GM21526 (cell line): ENCODE measurements around the gene YLPM1.

ENCODE experiments used
- ATAC-seq: cut with Tn5 transposase; IDR thresholded peaks from one replicate; pipeline ENCODE4 v1.9.1; 2021; ENCODE audit warnings: moderate library complexity; ENCODE audit not compliant: unreplicated experiment, low FRiP score

YLPM1 gene

GRCh38 chr14:74836251-74836960 lies 73.3 kb downstream of the YLPM1 start:
- ATAC-seq, result no peak

- ATAC-seq, result no peak
These were observed 75.0 kb downstream of the YLPM1 start for GRCh38 chr14:74838166-74838565.

GRCh38 chr14:74840603-74841030 lies 77.5 kb downstream of the YLPM1 start:
- ATAC-seq, result no peak

GRCh38 chr14:74841230-74842207 lies 78.4 kb downstream of the YLPM1 start:
- ATAC-seq, result peak; percentile 73

DNA sequence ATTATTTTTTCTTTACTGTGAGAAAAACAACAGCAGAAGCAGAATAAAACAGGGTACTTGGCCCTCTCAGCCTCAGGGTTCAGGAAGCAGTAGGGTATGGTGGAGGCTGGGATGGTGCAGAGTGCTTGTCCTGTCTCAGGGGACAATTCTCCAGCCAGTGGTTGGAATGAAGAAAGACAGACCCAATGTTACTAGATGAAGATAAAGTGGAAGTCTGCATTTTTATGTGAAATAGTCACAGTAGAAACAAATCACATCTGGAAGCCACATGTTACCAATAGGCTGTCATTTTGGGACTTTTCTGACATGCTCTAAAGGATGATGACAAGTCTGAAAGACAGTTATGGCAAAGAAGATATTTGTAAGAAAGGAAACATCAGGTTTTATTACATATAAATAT lies 80.5 kb downstream of the YLPM1 start:
- no peak for ATAC-seq

DNA sequence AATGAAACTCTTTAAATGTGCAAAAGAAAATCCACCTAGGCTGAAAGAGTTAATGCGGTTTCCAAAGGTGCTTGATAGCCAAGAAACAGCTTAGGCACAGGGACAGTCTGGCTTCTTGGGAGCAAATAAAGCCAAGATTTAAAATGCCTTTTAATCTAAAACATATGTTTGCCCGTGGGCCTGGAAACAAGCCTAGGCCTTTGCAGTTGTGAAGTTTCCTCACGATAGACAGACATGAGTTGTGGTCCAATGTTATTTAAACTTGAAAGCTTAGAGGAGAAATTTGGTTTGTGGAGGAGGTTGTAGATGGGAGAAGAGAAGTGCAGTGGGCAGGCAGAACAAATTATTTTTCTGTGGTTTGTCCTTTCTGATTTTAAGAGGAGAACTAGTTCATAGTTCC lies 83.1 kb downstream of the YLPM1 start:
- ATAC-seq, result no peak

DNA sequence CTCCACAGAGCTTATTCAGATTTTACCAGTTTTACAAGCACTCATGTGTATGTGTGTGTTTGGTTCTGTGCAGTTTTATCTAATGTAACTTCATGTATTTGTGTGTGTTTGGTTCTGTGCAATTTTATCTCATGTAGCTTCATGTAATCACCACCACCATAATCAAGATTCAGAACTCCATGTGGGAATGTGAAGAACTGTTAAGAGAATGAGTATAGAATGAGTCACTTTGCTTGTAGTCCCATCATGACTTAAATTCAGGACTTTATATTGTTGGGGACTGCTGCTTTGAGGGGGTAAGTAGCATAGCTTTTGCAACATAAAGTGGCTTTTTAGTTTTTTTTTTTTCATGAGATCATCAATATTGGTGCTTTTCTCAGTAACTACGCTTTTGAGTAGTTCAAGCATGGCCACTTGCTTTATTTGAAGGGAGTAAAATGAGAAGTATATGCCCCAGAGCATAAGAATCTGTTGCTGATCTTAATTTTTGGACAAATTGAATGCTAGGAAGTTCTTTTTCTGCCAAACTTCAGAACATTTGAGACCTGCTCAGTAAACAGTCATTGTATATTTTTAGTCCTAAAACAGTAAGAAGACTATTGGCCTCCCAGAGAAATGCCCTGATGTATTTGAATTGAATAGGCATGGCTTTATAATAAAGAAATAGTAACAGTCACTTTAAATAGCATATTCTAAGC lies 84.0 kb downstream of the YLPM1 start:
- no peak for ATAC-seq

- no peak for ATAC-seq
These were observed 85.7 kb downstream of the YLPM1 start for GRCh38 chr14:74848768-74849167.

DNA sequence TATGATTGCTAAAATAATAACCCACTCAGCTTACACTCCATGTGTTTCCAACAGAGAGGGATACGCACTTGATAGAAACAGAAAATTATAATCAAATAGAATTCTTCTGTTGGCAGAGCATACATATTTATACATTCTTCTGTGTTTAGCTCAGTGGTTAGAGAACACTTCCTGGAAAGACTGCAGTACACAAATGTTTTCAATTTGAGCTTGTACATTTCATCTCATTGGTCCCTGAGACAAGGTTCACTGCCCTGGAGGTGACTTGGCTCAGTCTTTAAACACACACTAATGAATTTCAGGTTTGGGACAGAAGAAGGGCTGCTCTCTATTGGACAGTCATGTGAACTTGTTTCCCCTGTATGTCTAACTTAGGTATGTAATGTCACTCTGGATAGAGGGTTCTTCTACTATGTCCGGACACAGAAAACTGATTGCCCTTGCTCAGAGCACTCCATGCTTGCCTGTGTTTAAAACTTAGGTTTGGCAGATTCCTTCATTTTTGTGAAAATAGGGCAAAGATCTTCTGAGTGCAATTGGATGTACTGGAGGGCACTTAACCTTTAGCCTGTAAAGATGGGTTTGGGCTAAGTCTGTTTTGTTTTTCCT lies 89.9 kb downstream of the YLPM1 start:
- ATAC-seq, result no peak

- no peak for ATAC-seq
These were observed 90.5 kb downstream of the YLPM1 start for GRCh38 chr14:74853581-74853980.

GRCh38 chr14:74855021-74855420 lies 91.9 kb downstream of the YLPM1 start:
- ATAC-seq, result no peak

DNA sequence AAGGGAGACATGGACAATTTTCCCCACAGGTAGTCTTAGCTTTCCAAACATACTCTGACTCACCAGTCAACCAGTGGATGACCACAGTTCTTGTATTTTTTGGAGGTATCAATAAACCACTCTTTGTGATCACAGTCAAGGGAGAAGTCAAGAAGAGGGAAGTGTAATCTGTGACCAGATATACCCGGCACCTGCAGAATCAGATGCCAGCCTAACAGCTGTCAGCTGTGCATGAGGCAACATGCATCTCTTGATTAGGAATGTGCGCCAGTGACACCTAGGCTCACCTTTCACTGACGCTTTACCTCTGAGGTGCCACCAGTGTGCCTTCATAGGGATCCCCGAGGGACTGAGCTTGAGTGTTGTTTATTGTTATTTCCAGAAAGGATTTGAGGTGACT lies 92.8 kb downstream of the YLPM1 start:
- no peak for ATAC-seq

- no peak for ATAC-seq
These were observed 93.2 kb downstream of the YLPM1 start for GRCh38 chr14:74856366-74856765.

DNA sequence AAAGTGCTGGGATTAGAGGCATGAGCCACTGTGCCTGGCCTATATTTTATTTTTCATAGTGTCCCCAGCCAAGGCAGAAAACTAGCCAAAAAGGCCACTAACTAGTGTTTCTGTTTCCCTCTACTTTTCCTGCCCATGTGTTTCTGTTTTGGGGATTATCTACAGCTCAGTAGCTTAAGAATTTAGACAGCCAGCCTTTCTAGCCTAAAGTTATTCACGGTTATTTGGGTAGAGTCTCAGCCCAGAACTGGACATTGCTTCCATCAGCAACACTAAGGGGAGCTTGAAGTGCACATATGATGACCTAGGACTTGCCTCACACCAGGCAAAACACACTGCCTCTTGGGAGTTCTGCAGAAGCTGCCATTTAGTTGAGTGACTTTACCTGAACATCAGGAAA lies 94.9 kb downstream of the YLPM1 start:
- no peak for ATAC-seq

GRCh38 chr14:74859757-74860552 lies 96.8 kb downstream of the YLPM1 start:
- ATAC-seq, result no peak

DNA sequence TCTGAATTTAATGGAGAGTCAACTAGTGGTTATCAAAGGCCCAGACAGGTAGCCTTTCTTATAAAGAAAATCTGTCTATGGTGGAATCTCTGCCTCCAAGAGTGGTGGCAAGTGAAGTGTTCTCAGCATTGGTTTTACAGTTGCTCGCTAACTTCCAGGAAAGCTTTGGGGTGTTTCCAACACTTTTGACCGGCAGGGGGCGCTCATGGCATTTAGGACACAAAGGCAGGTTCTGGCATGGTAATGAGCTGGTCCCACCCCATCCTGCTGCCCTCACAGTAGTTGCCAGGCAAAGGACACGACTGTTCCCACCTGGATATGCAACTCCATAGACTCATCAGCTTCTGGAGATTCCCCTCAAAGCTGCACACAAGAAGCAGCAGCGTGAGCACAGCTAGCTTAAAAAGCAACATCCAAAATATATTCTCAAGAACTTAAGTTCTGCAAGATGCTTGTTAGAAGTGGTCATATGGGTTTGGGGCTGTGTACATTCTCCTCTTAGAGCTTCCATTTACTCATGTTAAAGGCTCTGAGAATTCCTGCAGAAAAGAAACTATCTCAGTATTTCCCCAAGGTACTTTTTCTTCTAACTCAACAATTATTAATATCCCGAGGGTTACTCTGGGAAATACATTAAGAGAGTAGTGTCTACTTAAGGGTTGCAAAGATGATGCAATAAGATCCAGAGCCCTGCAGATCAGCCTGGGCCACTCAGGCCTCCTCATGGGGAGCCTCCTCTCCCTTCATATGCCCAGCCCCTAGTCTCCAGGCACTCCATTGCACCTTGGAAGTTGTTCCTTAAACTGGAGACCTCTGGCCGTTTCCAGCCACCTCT lies 98.0 kb downstream of the YLPM1 start:
- no peak for ATAC-seq

DNA sequence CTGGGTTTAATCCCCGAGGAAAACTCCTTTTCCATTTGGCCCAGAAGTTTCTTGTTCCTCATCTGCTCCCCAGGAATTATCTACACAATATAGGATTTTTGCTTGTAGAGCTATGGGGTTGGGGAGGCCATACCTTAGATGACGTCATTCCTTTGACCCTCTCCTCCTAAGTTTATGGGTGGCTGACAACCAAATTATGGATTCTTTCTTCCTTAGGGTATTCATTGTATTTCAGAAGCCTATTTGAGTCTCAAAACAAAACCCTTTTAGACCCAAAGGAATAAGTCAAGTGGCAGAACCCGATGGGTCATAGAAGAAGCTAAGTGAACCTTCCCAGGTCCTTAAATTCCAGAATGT lies 98.6 kb downstream of the YLPM1 start:
- no peak for ATAC-seq

DNA sequence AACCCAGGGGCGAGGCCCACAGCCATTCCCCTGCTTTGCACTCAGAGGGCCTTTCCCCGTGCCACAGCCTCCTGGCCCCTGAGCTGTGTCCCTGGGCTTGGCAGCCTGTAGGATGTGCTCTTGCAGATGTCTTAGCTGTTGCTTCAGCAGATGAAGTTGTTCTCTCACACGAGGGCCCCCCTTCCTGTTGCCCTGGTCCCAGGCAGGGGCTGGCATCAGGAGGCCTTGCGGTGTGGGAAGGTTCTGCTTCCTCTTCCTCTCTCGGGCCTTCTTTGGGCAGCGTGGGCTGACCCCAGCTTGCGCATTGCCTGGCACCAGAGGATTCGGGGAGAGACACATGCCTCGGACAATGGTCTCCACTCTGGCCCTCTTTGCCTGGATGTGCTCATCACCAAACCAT lies 100.2 kb downstream of the YLPM1 start:
- no peak for ATAC-seq

- no peak for ATAC-seq
These were observed 101.1 kb downstream of the YLPM1 start for GRCh38 chr14:74864198-74864597.
